CD4-positive, alpha-beta T cell treated with Interleukin-4 for 4 hours (primary cell): ENCODE data around the gene ATG4B.
"Not testable (repeated sequence)": the region's sequence is repeated elsewhere in the genome, so short reads cannot be mapped to it uniquely, and the experiment has no call there.

Source experiments
- DNase-seq: peaks from one replicate; pipeline ENCODE4 v3.0.0-alpha.2; 2020

ATG4B gene

DNA sequence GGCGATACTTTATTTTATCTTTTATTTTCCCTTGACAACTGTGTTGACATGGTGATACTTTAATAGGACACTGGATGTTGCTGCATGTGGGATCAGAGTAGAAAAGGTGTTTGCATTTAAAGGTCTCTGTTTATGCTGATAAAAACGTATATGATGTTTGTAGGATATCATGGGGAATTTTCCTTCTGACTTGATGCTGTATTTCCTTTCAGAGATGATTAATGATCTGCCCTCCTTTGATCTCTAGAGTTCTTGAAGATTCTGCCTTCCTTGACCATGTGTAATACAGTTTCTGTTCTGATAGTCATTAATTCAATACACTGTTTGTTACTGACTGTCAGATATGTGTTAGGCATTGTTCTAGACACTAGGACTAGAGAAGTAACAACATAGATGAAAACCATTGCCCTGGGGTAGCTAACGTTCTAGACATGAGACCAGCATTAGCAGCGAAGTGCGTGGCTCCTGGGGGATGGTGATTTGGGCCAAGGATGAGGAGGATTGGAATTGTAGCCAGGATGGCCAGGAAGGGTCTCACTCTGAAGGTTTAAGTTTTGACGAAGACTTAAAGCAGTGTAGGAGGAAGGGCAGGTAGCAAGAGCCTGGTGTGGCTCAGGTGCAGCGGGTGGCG is 2.8 kb downstream of the ATG4B start:
- DNase-seq, result no peak

DNA sequence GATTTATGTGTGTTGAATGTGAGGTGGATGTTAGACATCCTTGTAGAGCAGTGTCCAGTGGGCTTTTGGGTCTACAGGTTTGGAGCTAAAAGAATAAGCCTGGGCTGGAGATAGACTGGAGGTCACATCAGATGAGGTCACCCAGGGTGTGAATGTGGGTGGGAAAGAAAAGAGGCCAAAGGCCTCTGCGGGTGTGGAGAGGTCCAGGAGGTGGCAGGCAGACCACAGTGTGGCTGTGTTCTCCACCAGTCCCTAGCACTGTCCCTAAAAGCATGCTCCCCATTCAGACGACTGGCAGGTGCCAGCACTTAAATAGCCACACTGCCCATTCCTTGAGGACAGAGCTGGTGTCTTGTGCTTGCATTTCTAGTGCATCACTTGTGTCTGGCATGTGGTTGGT is 4.1 kb downstream of the ATG4B start:
- DNase-seq, result no peak

DNA sequence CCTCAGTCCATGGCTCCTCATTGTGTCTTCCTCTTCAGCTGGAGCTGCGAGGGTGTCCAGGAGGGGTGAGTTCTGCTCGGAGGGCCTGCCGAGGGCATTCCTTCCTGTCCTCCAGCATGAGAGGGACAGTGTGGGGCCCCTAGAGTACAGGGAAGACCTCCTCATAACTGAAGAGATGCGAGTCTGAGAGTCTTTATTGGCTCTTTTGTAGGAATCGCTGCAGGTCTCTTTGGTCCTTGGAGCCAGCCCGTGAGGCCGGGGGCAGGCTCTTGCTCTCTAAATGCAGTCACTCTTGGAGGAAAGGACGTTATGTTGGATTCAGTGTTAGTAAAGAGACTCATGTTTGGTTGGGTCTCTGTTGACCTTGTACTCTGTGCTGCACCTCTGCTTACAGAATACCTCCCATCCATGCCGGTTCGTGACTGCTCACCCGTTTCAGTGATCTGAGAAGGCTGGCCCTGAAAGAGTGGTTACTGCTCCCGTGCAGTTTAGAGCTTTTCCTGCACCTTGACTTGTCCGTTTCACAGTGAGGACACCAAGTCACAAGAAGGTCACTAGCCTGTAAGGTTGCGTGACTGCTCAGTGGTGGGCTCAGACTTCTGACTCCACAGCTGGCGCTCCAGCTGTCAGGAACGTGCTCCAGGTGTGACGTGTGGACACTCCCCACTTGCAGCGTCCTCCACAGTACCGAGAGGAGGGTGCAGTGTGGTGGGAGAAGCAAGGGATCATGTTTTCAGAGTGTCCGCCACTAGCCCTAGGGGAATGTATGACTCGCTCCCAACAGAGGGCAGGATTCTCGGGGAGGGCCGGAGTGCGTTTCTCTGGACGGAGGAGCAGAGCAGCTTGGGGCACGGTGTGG is 7.8 kb downstream of the ATG4B start:
- DNase-seq, result no peak

DNA sequence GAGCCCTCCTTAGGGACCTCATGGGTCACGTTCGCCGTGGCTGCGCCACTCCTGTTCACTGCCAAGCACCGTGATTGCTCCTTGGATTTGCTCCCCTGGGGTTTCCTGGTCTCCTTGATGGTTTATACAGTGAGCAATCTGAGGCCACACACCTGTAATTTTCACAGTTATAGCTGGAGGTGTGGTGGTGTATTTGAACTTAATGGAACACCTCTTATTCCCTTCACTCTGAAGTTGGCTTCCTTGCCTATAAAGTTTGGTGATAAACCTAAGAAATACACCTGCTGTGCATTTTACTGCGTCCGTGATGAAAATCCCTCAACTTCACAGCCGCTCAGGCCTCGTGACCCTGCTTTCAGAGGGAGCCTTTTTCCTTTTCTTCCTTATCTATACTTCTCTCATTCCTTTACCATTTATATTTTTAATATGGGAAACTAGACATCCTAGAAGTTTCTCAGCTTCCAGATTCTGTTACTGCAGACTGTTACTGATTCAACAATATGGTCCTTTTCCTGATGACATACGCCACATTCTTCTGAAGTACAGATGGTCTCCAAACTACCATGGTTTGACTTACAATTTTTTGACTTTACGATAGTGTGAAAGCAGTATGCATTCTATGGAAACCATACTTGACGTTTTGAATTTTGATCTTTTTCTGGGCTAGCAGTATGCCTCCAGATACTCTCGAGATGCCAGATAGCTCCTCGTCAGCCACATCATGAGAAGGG is 8.6 kb downstream of the ATG4B start:
- DNase-seq, result no peak

DNA sequence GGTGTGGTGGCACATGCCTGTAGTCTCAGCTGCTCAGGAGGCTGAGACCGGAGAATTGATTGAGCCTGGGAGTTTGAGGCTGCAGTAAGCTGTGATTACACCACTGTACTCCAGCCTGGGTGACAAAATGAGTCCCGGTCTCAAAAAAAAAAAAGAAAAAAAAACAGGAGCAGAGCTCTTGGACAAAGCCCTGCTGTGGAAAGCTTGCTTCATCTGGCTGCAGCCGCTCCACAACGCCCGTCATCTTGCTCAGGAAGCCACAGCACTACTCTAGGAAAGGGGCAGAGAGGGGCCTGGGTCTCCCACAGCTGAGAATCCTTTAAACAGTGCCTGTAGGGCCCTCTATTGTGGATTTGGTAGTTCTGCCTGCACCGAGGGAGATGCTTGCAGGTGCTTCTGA is 11.0 kb downstream of the ATG4B start:
- DNase-seq, result no peak

DNA sequence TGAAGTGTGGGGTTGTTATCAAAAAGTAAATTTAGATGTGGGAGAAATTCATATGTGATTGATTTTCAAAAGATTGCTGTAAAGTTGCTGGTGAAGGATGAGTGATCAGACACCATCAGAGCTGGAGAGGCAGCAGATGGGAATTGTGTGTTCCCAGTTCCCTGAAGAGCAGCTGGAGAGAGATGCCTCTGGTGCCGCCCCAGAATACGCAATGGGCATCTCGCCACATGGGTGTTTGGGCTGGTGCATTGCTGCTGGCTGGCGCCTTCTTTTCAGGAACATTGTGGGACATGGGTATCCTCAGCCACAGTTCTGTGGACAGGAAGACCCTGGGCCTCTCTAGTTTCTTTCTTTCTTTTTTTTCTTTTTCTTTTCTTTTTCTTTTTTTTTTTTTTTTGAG is 11.9 kb downstream of the ATG4B start:
- no peak for DNase-seq

DNA sequence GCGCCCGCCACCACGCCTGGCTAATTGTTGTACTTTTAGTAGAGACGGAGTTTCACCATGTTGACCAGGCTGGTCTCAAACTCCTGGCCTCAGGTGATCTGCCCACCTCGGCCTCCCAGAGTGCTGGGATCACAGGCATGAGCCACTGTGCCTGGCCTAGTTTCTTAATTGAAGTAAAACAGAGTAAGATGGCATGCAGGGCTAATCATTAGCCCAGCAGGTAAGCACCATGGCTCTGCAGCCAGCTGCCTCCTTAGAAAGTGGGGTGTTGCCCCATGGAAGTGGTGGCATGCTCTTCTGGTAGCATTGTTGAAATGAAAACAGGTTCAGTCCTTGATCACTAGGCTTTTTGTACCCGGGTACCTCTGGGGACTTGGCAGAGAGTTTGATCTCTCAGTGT is 12.4 kb downstream of the ATG4B start:
- DNase-seq, result no peak

DNA sequence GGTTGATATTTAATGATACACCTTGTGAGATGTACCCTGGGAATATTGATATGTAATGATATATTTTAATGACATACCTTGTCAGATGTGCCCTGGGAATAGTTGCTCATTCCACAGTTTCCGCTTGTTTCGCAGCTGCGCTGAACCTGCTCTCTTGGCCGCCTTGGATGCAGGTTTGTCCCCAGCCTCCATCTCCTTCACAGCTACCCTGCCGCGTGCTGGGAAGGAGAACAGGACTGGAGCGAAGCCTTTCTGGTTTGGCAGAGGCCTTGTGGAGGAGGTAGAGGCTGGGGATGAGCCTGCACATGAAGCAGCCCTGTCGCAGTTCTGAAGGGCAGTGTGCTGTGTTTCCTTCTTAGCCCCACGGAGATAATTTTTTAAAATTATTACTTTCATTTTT is 14.6 kb downstream of the ATG4B start:
- no peak for DNase-seq

DNA sequence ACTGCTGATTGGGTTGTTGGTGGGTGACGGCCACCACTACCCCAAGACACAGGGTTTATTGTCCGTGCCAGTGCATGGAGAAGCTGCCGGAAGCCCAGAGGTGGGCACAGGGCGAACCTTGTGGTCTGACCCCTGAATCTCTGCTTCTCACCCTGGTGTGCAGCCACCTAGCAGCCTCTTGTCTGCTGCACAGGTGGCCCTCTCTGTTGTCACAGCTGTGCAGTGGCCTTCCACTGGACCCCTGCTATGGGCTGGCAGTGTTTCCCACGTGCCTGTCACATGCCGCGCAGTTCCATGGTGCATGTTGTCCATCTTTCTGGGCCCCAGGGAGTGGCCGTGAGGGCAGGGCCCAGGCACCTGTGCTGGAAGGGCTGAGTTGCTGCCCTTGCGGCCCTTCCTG is 15.2 kb downstream of the ATG4B start:
- DNase-seq, result no peak

DNA sequence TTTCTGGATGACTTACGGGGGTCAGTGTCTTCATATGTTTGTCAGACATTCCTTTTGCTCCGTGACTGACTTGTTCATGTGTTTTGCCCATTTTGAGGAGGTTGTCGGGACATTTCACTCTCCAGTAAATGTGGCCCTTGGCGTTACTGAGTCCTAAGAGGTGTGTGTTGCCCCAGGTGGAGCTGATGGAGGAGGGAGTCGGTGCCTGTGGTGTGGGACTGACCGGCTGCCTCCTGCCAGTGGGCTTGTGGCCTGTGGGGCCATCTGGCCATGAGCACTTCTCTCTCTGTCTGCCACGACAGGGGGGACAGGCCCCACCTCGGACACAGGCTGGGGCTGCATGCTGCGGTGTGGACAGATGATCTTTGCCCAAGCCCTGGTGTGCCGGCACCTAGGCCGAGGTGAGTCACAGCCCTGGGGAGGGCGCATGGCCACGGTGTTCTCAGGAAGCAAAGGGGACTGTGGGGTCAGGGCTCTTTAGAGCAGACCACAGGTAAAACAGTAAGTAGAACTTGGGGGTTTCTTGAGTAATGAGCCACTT is 15.8 kb downstream of the ATG4B start:
- DNase-seq, result no peak

DNA sequence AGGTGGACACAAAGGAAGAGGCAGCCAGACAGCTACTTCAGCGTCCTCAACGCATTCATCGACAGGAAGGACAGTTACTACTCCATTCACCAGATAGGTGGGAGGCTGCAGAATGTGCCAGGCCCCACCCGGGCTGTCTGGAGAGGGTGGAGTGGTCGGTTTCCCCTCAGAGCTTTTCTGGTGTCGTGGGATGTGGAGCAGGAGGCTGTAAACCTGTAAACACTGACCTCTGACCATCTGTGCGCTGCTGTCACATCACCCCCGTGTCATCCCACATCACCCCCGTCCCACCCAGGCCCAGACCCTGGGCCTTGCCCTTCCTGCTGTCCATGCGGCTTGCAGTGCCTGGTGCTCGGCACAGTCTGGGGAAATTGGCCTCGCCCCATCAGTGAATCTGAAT is 17.1 kb downstream of the ATG4B start:
- no peak for DNase-seq

DNA sequence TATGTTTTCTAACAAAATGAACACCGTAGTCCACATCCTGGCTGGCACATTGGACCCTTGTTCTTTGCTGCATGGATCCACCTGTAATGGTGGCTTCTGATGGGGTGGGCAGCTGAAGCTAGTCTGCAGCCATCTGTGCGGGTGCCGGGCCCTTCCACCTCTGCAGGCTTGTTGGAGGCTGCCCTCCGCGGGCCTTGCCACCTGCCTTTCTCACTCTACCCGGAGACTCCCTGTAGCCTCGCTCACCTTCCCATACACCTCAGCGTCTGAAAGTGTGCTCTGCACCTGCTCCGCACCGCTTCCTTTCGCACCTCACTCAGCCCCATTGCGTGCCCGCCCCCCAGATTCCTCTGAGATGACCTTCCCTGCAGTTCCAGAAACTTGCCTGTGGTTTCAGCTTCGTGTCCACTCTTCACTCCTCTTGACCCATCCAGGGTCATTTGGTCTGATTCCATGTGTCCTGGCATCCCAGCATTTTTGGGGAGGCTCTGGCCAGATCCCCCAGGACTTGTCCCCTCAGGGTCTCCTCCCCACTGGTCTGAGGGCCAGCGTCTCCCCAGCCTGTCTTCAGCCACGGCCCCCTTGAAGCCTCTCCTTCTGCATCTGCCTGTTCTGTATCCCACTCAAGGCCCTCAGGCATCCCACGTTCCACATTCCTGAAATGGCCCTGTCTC is 18.2 kb downstream of the ATG4B start:
- DNase-seq, result no peak

DNA sequence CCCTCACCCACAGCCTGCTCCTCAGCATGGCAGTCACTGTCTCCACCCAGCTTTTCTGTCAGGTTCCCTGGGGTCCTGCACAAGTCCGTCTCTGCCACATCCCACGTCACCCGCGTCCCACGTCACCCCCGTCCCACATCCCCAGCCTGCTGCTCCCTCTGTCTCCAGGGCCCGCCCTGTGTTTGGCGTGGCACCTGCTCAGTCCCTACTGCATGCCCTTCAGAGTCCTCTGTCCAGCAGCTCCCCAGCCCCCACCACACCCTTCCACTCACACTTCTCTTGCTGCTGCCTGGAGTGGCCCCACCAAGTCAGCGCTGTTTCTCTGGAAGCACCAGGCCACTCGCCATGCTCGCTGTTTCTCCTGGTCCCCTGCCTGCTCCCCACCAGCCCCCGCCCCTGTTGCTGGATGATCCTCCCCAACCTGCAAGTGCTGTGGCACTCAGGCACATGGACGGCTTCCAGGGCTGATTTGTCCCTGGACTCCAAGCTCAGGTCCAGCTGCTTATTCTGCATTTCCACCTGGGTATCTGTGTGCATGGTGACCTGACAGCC is 18.8 kb downstream of the ATG4B start:
- no peak for DNase-seq

DNA sequence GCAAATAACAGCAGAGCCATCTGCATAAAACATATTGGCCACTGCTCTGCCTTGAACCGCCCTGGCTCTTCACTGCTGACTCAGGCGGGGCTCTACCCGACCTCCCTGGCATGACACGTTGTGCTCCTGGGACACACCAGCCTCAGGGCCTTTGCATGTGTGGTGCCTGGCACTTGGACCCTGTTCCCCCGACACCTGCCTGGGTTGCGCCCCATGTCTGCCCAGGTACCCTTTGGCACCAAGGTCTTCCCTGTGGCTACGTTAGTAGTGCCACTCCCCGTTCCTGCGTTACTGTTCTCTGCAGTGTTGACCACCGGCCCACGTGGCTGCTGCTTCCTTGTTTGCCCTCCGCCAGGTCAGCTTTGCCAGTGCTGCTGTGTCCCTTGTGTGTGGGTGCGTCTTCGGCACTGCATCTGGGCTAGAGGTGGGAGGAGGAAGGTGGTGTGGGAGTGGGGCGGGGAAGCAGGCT is 20.3 kb downstream of the ATG4B start:
- DNase-seq, result no peak

DNA sequence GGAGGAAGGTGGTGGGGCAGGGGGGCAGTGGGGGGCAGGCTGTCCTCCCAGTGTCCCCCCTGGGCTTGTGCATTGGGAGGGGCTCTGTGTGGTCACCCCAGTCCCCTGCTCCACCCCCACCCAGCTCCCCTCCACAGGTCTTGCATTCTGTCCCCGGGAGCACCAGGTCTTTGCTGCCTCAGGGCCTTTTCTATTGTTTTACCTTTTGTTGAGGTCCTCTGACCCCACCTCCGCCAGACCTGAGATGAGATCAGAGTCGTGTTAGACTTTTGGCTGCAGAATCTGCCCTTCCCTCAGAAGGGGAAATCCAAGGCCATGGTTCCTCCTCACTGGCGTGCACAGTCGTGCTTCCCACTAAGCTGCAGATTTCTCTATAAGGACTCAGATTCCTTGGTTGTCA is 20.8 kb downstream of the ATG4B start:
- no peak for DNase-seq

DNA sequence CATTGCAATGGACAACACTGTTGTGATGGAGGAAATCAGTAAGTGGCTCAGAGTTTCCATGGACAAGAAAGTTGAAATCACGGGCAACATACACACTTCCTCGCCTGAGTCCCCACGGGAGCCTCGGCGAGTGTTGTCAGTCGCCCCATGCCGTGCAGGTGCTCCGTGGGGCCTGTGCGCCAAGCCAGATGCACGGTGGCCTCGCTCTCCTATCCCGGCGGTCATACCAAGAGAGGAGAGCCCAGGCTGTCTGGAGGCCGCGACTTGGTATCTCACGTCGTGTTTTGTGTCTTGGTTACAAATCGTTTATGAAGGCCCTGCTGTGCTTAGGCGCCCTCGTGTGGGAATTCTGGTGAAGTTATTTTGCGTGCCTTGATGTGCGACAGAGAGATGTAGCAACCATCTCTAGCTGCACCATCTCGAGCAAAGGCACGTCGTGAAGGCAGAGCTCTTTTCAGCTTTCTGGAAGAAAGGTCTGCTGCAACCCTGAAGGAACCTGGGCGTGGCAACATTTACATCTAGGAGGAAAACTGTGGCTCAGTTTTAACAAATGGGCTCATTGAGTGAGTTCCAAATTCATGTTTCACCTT is 21.8 kb downstream of the ATG4B start:
- peak; percentile 22 for DNase-seq

DNA sequence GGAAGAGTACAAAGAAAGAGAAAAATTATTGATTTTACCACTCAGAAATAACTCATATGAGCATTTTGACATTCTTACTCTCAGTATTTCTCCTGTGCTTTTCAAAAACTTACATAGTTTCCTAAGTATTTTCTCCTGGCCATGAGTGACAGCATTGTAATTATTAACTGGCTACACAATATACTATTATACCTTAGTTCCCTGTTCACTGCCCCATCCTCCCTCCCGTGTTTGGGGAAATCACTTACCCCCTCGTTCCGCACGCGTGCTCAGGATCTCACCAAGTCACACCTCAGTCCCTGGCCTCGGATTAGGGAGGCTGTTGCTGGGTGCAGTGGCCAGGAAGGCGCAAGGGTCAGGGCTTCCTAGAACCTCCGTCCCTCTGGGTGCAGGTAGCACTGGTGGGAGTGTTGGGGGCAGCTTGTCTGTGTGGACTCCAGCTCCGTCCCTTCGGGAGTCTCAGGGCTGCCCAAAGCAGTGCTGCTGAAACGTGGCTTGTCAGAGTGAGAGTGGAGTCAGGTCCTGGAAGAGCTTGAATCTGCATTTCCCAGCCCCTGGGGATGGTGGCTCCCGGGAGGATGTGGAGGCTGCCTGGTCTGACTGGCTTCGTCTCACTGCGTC is 23.2 kb downstream of the ATG4B start:
- no peak for DNase-seq

DNA sequence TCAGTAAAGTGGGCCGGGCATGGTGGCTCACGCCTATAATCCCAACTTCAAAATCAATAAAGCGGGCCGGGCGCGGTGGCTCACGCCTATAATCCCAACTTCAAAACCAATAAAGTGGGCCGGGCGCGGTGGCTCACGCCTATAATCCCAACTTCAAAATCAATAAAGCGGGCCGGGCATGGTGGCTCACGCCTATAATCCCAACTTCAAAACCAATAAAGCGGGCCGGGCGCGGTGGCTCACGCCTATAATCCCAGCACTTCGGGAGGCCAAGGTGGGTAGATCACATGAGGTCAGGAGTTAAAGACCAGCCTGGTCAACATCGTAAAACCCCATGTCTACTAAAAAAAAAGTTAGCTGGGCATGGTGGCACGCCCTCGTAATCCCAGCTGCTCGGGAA is 25.2 kb downstream of the ATG4B start:
- DNase-seq, result not testable (repeated sequence)

DNA sequence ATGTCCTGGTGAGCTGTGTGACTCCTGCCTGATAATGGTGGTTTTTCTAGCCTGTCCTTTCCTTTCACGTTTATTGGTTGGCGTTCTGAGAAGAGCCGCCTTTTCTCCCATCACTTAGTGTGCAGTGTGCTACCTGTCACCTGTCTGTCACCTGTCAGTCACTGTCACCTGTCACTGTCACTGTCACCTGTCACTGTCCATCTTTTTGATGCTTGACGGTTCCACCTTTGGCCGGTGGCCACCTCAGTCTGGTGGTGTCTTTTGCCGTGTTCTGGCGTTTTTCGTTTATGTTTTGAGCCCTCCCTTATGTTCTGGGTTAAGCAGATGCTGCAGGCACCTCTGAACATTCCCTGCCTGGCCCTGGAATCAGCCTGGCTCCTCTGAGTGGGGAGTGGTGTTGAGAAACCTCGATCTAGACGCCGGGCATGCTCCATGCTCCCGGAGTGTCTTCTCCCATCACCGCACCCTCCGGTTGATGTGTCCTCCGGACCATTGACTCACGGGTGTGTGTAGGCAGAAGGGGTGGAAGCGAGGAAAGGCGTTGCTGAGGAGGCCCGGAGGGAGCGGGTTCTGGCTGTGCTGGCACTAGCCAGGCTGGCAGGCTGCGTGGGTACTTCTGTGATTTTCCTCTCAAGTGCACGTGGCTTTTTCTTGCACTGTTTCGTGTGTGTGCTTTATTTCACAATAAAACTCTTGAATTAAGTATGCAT is 28.4 kb downstream of the ATG4B start:
- DNase-seq, result no peak

DNA sequence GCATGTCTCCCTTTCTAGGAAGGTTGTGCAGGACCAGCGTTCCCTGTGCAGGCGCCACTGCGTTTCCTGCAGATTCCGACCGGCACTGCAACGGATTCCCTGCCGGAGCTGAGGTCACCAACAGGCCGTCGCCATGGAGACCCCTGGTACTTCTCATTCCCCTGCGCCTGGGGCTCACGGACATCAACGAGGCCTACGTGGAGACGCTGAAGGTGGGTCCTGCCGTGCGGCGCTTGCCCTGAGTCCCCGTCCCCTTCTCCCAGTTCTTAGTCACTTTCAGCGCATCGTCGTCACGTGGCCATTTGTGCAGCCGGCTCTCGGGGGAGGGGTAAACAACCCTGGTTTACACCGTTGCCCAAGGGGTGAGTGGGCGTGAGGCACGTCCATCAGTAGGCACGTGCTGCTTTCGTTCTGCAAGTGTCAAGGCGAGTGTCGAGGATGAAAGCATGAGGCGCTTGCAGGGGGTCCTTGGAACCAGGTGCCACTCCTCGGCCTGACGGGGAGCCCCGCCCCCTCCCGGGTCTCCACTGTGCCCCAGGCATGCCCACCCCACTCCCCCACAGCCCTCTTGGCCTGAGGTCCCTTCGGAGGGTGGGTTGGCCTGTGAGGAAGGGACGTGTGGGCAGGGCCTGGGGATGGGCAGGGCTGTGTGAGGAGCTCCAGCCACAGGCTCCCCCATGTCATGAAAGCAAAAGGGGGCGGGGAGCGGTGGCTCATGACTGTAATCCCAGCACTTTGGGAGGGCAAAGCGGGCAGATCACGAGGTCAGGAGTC is 29.3 kb downstream of the ATG4B start:
- no peak for DNase-seq
